ENCODE results near the gene FOXF2.

The FOXF2 gene

GRCh38 chr6:1437553-1438406, 48.4 kb downstream of the FOXF2 start:
- DNase-seq (ENCODE audit: extremely low spot score, insufficient read length, low read depth) (no peak), FAIRE-seq (no peak)

- no peak for DNase-seq (ENCODE audit: extremely low spot score, insufficient read length, low read depth)
- FAIRE-seq, result no peak
Measured at GRCh38 chr6:1438471-1438881, 49.1 kb downstream of the FOXF2 start.

GRCh38 chr6:1439349-1439748, 50.0 kb downstream of the FOXF2 start:
- FAIRE-seq (no peak), DNase-seq (ENCODE audit: extremely low spot score, insufficient read length, low read depth) (no peak)

- FAIRE-seq, result no peak
- DNase-seq (ENCODE audit: extremely low spot score, insufficient read length, low read depth), result no peak
Measured at GRCh38 chr6:1442929-1443328, 53.6 kb downstream of the FOXF2 start.

All from GM18507 (cell line).